Measurements from ENCODE around the gene CHST3. TPM values are rescaled to one million over a fixed set of nuclear protein-coding genes. Genes with fewer than 3 reads are reported as not detected.

The CHST3 gene
- total RNA-seq, 1 donor from 2014 or later: 25.8 TPM

GRCh38 chr10:71931295-71931694 is 32.9 kb upstream of the CHST3 start:
- Mint-ChIP-seq H3K9me3 (peaks cover 19% of the 10 kb centered on the region), H3K4me1 (no peaks in the 10 kb centered on the region), H3K4me3 (no peak overlapping the region), H3K27me3 (ENCODE audit: low read depth) (no peaks in the 10 kb centered on the region), H3K36me3 (ENCODE audit: low read depth) (peaks cover 16% of the 10 kb centered on the region), H3K27ac (ENCODE audit: unreplicated experiment) (no peak overlapping the region)
- TF ChIP-seq CTCF (conservative IDR thresholded peaks at IDR 0.05): no peak
- DNase-seq (ENCODE audit: low read depth, low spot score): no peak

- TF ChIP-seq CTCF (conservative IDR thresholded peaks at IDR 0.05): no peak
- Mint-ChIP-seq H3K36me3 (ENCODE audit: low read depth) (peaks cover 16% of the 10 kb centered on the region), H3K4me1 (peaks cover 7% of the 10 kb centered on the region), H3K4me3 (no peak overlapping the region), H3K27me3 (ENCODE audit: low read depth) (no peaks in the 10 kb centered on the region), H3K27ac (ENCODE audit: unreplicated experiment) (no peak overlapping the region), H3K9me3 (peaks cover 25% of the 10 kb centered on the region)
- no peak for DNase-seq (ENCODE audit: low read depth, low spot score)
Measured at GRCh38 chr10:71933651-71934050, 30.5 kb upstream of the CHST3 start.

GRCh38 chr10:71938211-71938610 is 26.0 kb upstream of the CHST3 start:
- Mint-ChIP-seq H3K27me3 (ENCODE audit: low read depth) (no peaks in the 10 kb centered on the region), H3K9me3 (peaks cover 23% of the 10 kb centered on the region), H3K4me3 (no peak overlapping the region), H3K36me3 (ENCODE audit: low read depth) (peaks cover 16% of the 10 kb centered on the region), H3K4me1 (peaks cover 14% of the 10 kb centered on the region), H3K27ac (ENCODE audit: unreplicated experiment) (no peak overlapping the region)
- no peak for DNase-seq (ENCODE audit: low read depth, low spot score)
- no peak for TF ChIP-seq CTCF (conservative IDR thresholded peaks at IDR 0.05)

- TF ChIP-seq CTCF (conservative IDR thresholded peaks at IDR 0.05): no peak
- Mint-ChIP-seq H3K9me3 (peaks cover 16% of the 10 kb centered on the region), H3K27ac (ENCODE audit: unreplicated experiment) (no peak overlapping the region), H3K4me3 (no peak overlapping the region), H3K4me1 (peaks cover 14% of the 10 kb centered on the region), H3K36me3 (ENCODE audit: low read depth) (peaks cover 9% of the 10 kb centered on the region), H3K27me3 (ENCODE audit: low read depth) (no peaks in the 10 kb centered on the region)
- no peak for DNase-seq (ENCODE audit: low read depth, low spot score)
Measured at GRCh38 chr10:71939304-71939703, 24.9 kb upstream of the CHST3 start.

- TF ChIP-seq CTCF (conservative IDR thresholded peaks at IDR 0.05): no peak
- no peak overlapping the region for H3K4me3 Mint-ChIP-seq
- H3K9me3 Mint-ChIP-seq: peaks cover 14% of the 10 kb centered on the region
- DNase-seq (ENCODE audit: low read depth, low spot score): no peak
- H3K4me1 Mint-ChIP-seq: peaks cover 14% of the 10 kb centered on the region
- peaks cover 7% of the 10 kb centered on the region for H3K36me3 Mint-ChIP-seq (ENCODE audit: low read depth)
- no peak overlapping the region for H3K27ac Mint-ChIP-seq (ENCODE audit: unreplicated experiment)
- no peaks in the 10 kb centered on the region for H3K27me3 Mint-ChIP-seq (ENCODE audit: low read depth)
Measured at GRCh38 chr10:71939861-71940474, 24.2 kb upstream of the CHST3 start.

All from neural crest cell (in vitro differentiated cells).